Measurements from ENCODE around the gene ZSWIM1.

- peak in 1 of 5 experiments; percentile 29 for TF ChIP-seq CTCF (IDR thresholded peaks at IDR 0.05)
- peak in 1 of 2 donors; percentile 80 for TF ChIP-seq EP300 (IDR thresholded peaks at IDR 0.05)
- peak; percentile 36 to 79 for TF ChIP-seq POLR2A (IDR thresholded peaks at IDR 0.05)
Measured at GRCh38 chr20:45857114-45857881, 23.7 kb upstream of the ZSWIM1 start, which contains the start of the genes ACOT8 and ZSWIM3.
